GM23248 (cell line): ENCODE data around the gene ELF1.

ENCODE experiments used
- EZH2 ChIP-seq: fragments of 200-600 bp; sonication (generic); IDR thresholded peaks from 2 replicates; pipeline ENCODE4 v1.6.1; 2018; ENCODE audit warnings: antibody characterized with exemption, mild to moderate bottlenecking; ENCODE audit not compliant: insufficient read depth, poor library complexity, severe bottlenecking
- EZH2phosphoT487 ChIP-seq: fragments of 200-600 bp; sonication (generic); IDR thresholded peaks from 2 replicates; pipeline ENCODE4 v1.6.1; 2018; ENCODE audit warnings: antibody characterized with exemption, moderate library complexity, mild to moderate bottlenecking, low read depth; ENCODE audit not compliant: insufficient read depth

DNA sequence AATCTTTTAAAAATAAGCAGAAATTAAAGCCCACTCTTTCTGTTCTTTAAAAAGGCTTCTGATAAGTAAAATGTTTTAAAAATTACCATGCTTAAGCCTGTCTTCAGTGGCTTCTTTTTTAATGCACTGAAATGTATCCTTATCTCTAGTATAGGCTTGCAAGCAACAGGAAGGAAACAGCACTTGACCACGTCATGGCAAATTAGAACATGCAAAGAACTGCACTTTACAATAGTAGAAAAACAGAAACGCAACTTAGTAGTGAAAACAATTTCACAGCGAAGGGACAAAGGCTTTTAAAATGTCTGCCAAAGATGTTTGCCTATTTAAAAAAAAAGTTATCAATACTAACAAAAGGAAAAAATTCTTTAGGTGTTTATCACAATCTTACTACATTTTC, 36.3 kb downstream of the ELF1 start:
- TF ChIP-seq EZH2 (no peak), EZH2phosphoT487 (no peak)
